Activated CD8-positive, alpha-beta memory T cell treated with anti-CD3 and anti-CD28 coated beads, Interleukin-2, amount 50 U/mL, for 48 hours (primary cell): Measurements from ENCODE around the gene RSRC2.
"Not testable (repeated sequence)": the region's sequence is repeated elsewhere in the genome, so short reads cannot be mapped to it uniquely, and the experiment has no call there.

Source experiments
- DNase-seq: peaks from one replicate; pipeline ENCODE4 v3.0.0-alpha.2; 2020

The RSRC2 gene

GRCh38 chr12:122526683-122527477, at the start of gene RSRC2, which contains the start of gene KNTC1:
RSRC2 (minus strand) TSS chr12:122526936; CDS start chr12:122526853, 83 bp downstream.
KNTC1 (plus strand) TSS chr12:122527249; CDS start chr12:122530064, 2,815 bp downstream.
- peak; percentile 96 for DNase-seq

- no peak for DNase-seq
Measured at GRCh38 chr12:122571821-122572220, 45.1 kb upstream of the RSRC2 start.

DNA sequence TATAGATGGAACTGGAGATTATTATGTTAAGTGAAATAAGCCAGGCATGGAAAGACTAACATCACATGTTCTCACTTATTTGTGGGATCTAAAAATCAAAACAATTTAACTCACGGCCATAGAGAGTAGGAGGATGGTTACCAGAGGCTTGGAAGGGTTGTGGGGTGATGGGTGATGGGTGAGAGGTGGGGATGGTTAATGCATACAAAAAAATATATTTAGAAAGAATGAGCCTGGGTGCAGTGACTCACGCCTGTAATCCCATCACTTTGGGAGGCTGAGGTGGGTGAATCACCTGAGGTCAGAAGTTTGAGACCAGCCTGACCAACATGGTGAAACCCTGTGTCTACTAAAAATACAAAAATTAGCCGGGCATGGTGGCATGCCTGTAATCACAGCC, 43.3 kb upstream of the RSRC2 start:
- not testable (repeated sequence) for DNase-seq

- DNase-seq: no peak
Measured at GRCh38 chr12:122569288-122569687, 42.6 kb upstream of the RSRC2 start.

GRCh38 chr12:122566816-122567215, 40.1 kb upstream of the RSRC2 start:
- DNase-seq: not testable (repeated sequence)

DNA sequence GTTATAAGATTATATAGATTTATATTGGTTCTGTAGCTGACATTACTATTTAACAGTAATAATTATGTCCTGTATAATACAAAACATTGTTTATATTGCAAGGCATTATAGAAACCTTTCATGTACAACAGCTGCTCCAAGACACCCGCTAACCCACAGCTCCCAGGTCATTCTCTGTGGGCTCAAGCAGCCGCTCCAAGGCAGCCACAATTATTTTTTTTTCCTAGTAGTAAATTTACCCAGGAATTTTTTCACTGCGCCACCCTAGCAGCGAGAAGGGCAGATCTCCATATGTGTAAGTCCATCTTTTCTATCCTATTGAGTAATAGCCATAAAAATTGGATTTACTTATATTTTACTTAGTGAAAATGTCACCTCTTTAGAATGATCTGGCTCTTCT, 36.6 kb upstream of the RSRC2 start:
- no peak for DNase-seq

GRCh38 chr12:122560138-122560537, 33.4 kb upstream of the RSRC2 start:
- DNase-seq: no peak

- DNase-seq: no peak
Measured at GRCh38 chr12:122558745-122559641, 32.3 kb upstream of the RSRC2 start.

DNA sequence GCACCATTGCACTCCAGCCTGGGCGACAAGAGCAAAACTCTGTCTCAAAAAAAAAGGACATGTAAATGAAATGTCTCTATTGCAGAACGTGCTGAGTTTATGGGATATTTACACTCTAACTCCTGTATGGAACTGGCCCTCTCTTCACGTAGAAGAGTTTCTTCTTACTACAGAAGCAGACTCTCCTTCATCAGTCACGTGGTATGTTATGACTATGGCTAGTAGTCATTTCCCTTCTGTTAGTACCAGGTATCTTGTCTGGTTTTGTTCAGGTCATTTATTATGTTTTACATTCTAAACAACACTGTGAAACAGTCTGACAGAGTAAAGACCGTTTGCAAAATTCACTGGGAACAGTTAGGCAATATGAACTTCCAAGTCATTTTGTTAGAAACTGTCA, 20.6 kb upstream of the RSRC2 start:
- DNase-seq: no peak

DNA sequence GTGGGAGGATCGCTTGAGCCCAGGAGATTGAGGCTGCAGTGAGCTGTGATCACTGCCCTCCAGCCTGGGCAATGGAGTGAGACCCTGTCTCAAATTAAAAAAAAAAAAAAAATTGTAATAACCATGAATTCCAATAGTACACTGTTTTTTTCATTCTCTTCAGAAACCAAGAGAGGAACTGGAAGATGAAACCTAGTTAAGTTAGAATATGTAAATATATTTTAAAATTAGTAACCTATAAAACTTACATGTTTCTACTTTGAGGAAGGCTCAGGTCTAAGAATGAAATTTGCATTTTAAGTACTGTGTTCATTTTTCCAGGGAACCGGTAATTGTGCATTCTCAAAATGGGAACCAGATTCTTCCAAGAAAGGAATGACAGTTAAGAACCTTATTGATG, 19.1 kb upstream of the RSRC2 start:
- no peak for DNase-seq

GRCh38 chr12:122544537-122544936, 17.8 kb upstream of the RSRC2 start:
- DNase-seq: no peak

- DNase-seq: no peak
Measured at GRCh38 chr12:122538496-122538895, 11.8 kb upstream of the RSRC2 start.

GRCh38 chr12:122537021-122537420, 10.3 kb upstream of the RSRC2 start:
- no peak for DNase-seq

- DNase-seq: no peak
Measured at GRCh38 chr12:122533856-122534255, 7.1 kb upstream of the RSRC2 start.

DNA sequence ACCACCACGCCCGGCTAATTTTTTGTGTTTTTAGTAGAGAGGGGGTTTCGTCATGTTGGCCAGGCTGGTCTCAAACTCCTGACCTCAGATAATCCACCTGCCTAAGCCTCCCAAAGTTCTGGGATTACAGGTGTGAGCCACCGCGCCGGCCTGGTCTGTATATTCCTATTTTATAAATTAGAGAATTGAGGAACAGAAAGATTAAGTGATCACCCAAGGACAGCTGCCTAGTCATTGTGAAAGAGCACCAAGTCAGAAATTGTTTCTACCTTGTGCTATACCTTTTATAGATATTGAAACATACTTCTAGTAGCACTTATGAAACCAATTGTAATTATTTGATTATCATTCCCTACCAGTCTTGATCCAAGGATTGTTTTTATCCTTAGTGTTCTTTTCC, 2.3 kb upstream of the RSRC2 start:
- no peak for DNase-seq

DNA sequence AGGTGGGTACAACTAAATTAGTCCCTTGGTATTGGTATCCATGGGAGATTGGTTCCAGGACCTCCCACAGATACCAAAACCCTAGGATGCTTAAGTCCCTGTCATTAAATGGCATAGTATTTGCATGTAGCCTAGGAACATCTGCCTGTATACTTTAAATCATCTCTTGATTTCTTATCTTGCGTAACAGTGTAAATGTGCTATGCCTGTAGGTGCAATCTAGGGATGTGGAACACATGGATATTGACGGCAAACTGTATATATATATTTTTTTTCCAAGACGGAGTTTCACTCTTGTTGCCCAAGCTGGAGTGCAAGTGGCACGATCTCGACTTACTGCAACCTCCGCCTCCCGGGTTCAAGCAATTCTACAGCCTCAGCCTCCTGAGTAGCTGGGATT, 1.8 kb upstream of the RSRC2 start:
- DNase-seq: no peak

- no peak for DNase-seq
Measured at GRCh38 chr12:122527478-122527944, 775 bp upstream of the RSRC2 start.

GRCh38 chr12:122523846-122524718, 2.7 kb downstream of the RSRC2 start:
- DNase-seq: no peak

DNA sequence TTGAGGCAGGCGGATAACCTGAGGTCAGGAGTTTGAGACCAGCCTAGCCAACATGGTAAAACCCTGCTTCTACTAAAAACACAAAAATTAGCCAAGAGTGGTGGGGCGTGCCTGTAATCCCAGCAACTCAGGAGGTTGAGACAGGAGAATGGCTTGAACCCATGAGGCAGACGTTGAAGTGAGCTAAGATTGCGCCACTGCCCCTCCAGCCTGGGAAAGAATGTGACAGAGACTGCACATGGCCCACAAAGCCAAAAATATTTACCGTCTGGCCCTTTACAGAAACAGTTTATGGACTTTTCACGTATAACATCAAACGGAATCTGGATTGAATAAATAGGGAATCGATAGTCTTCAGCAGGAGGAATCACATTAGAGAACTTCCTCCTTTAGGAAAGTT, 3.5 kb downstream of the RSRC2 start:
- no peak for DNase-seq

GRCh38 chr12:122520676-122521075, 6.1 kb downstream of the RSRC2 start:
- DNase-seq: no peak

GRCh38 chr12:122519418-122519817, 7.3 kb downstream of the RSRC2 start:
- DNase-seq: no peak

GRCh38 chr12:122518908-122519307, 7.8 kb downstream of the RSRC2 start:
- no peak for DNase-seq

GRCh38 chr12:122517877-122518276, 8.9 kb downstream of the RSRC2 start:
- DNase-seq: no peak
